HEK293 (cell line): ENCODE measurements around the gene LRFN4.

Source experiments
- CTCF ChIA-PET: fragments of 350-600 bp; formaldehyde crosslinking; extraction: SDS; loops from one replicate; lab custom pipeline; 2021; ENCODE audit warnings: antibody characterized with exemption; lab: Yijun Ruan, JAX
- POLR2A ChIA-PET: fragments of 300-600 bp; formaldehyde crosslinking; extraction: SDS; loops from one replicate; lab custom pipeline; 2020; ENCODE audit warnings: antibody characterized with exemption, inconsistent platforms; lab: Yijun Ruan, JAX
- H3K27ac ChIP-seq: fragments of 200-500 bp; sonication (Bioruptor generic); 2 replicates; pipeline ENCODE4 v1.5.1; 2014; ENCODE audit warnings: low read depth, low read length, control low read depth, inconsistent platforms; ENCODE audit errors: extremely low read depth
- H3K36me3 ChIP-seq, 2 experiments: fragments of 200-500 bp in 1 of 2; sonication (Bioruptor generic) in 1 of 2; 1 replicate in 1 of 2; 2 replicates in 1 of 2; pipeline ENCODE4 v1.5.1; 2014 to 2017; ENCODE audit warnings: inconsistent platforms in 2 of 2, low read length in 2 of 2; ENCODE audit not compliant: control insufficient read depth in 2 of 2, insufficient read depth in 1 of 2
- H3K4me1 ChIP-seq: fragments of 200-500 bp; sonication (Bioruptor generic); 2 replicates; pipeline ENCODE4 v1.5.1; 2014; ENCODE audit warnings: mild to moderate bottlenecking, low read length, inconsistent platforms; ENCODE audit not compliant: control insufficient read depth, insufficient read depth
- H3K4me3 ChIP-seq: 2 replicates; pipeline ENCODE4 v1.5.1; 2011; ENCODE audit warnings: low read depth, mild to moderate bottlenecking, control low read depth, low read length, moderate library complexity
- H3K9me3 ChIP-seq: fragments of 200-500 bp; sonication (Bioruptor generic); 2 replicates; pipeline ENCODE4 v1.5.1; 2014; ENCODE audit warnings: low read depth, low read length, inconsistent platforms; ENCODE audit not compliant: control insufficient read depth, insufficient read depth
- CTCF ChIP-seq: fragments of 450-650 bp; formaldehyde crosslinking; IDR thresholded peaks from 2 replicates; pipeline ENCODE4 v1.5.1; 2016; ENCODE audit warnings: missing biosample characterization, missing genetic modification characterization
- INSM2 ChIP-seq: fragments of 450-650 bp; formaldehyde crosslinking; IDR thresholded peaks from 2 replicates; pipeline ENCODE4 v1.5.1; 2016; ENCODE audit warnings: missing biosample characterization, missing genetic modification characterization
- MZF1 ChIP-seq: fragments of 450-650 bp; formaldehyde crosslinking; IDR thresholded peaks from 2 replicates; pipeline ENCODE4 v1.5.1; 2017; ENCODE audit warnings: missing biosample characterization, missing genetic modification characterization, borderline replicate concordance
- PRDM1 ChIP-seq: fragments of 450-650 bp; formaldehyde crosslinking; IDR thresholded peaks from 2 replicates; pipeline ENCODE4; 2016; ENCODE audit warnings: missing biosample characterization, missing genetic modification characterization
- ZNF112 ChIP-seq: fragments of 450-650 bp; formaldehyde crosslinking; IDR thresholded peaks from 2 replicates; pipeline ENCODE4 v1.5.0; 2017; ENCODE audit warnings: missing biosample characterization, missing genetic modification characterization
- ZNF157 ChIP-seq: fragments of 450-650 bp; formaldehyde crosslinking; IDR thresholded peaks from 2 replicates; pipeline ENCODE4 v1.5.1; 2016; ENCODE audit warnings: missing biosample characterization, missing genetic modification characterization
- ZNF292 ChIP-seq: fragments of 450-650 bp; formaldehyde crosslinking; IDR thresholded peaks from 2 replicates; pipeline ENCODE4 v1.5.1; 2016; ENCODE audit warnings: low read depth, missing biosample characterization, missing genetic modification characterization, borderline replicate concordance
- ZNF707 ChIP-seq: fragments of 450-650 bp; formaldehyde crosslinking; IDR thresholded peaks from 2 replicates; pipeline ENCODE4 v1.5.1; 2016; ENCODE audit warnings: missing biosample characterization, missing genetic modification characterization
- ZNF843 ChIP-seq: fragments of 450-650 bp; formaldehyde crosslinking; IDR thresholded peaks from 2 replicates; pipeline ENCODE4 v1.5.1; 2016; ENCODE audit warnings: missing biosample characterization, missing genetic modification characterization
- TF ChIP-seq, protein P1 (sequence below): fragments of 450-650 bp; formaldehyde crosslinking; IDR thresholded peaks from 2 replicates; pipeline ENCODE4 v1.5.1; 2016; ENCODE audit warnings: missing biosample characterization, missing genetic modification characterization, borderline replicate concordance

The LRFN4 gene

GRCh38 chr11:66851698-66852465 lies 5.0 kb upstream of the LRFN4 start:
- H3K4me3 ChIP-seq = no peak overlapping the region
- TF ChIP-seq PRDM1 (tag by site-specific recombination) = no peak
- no peak for TF ChIP-seq ZNF843 (tag by site-specific recombination)
- TF ChIP-seq ZNF112 (tag by site-specific recombination) = no peak
- TF ChIP-seq, protein P1, sequence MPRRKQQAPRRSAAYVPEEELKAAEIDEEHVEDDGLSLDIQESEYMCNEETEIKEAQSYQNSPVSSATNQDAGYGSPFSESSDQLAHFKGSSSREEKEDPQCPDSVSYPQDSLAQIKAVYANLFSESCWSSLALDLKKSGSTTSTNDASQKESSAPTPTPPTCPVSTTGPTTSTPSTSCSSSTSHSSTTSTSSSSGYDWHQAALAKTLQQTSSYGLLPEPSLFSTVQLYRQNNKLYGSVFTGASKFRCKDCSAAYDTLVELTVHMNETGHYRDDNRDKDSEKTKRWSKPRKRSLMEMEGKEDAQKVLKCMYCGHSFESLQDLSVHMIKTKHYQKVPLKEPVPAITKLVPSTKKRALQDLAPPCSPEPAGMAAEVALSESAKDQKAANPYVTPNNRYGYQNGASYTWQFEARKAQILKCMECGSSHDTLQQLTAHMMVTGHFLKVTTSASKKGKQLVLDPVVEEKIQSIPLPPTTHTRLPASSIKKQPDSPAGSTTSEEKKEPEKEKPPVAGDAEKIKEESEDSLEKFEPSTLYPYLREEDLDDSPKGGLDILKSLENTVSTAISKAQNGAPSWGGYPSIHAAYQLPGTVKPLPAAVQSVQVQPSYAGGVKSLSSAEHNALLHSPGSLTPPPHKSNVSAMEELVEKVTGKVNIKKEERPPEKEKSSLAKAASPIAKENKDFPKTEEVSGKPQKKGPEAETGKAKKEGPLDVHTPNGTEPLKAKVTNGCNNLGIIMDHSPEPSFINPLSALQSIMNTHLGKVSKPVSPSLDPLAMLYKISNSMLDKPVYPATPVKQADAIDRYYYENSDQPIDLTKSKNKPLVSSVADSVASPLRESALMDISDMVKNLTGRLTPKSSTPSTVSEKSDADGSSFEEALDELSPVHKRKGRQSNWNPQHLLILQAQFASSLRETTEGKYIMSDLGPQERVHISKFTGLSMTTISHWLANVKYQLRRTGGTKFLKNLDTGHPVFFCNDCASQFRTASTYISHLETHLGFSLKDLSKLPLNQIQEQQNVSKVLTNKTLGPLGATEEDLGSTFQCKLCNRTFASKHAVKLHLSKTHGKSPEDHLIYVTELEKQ (tag by site-specific recombination) = no peak
- TF ChIP-seq INSM2 (tag by site-specific recombination) = no peak
- TF ChIP-seq MZF1 (tag by site-specific recombination) = no peak
- TF ChIP-seq ZNF157 (tag by site-specific recombination) = no peak
- TF ChIP-seq CTCF (tag by site-specific recombination) = 0 out of 2 replicates have a peak, but pooled peaks have one; percentile 8
- TF ChIP-seq, all 188 proteins: peak for 1
- Histone ChIP-seq H3K27ac (no peak overlapping the region), H3K36me3 (peaks cover 0 to 36% of the 10 kb centered on the region in 2 experiments; a peak in 1 of 3 replicates), H3K9me3 (no peaks in the 10 kb centered on the region), H3K4me1 (no peaks in the 10 kb centered on the region)
- POLR2A ChIA-PET = interaction anchor here (1.1 kb wide), 1 partner anchor 8 kb away, joined by 4 read pairs; the partner anchor contains the start of gene RCE1
- CTCF ChIA-PET = interaction anchor here (1.2 kb wide), 1 partner anchor 124 kb away, joined by 3 read pairs; no protein-coding TSS in a partner anchor

DNA sequence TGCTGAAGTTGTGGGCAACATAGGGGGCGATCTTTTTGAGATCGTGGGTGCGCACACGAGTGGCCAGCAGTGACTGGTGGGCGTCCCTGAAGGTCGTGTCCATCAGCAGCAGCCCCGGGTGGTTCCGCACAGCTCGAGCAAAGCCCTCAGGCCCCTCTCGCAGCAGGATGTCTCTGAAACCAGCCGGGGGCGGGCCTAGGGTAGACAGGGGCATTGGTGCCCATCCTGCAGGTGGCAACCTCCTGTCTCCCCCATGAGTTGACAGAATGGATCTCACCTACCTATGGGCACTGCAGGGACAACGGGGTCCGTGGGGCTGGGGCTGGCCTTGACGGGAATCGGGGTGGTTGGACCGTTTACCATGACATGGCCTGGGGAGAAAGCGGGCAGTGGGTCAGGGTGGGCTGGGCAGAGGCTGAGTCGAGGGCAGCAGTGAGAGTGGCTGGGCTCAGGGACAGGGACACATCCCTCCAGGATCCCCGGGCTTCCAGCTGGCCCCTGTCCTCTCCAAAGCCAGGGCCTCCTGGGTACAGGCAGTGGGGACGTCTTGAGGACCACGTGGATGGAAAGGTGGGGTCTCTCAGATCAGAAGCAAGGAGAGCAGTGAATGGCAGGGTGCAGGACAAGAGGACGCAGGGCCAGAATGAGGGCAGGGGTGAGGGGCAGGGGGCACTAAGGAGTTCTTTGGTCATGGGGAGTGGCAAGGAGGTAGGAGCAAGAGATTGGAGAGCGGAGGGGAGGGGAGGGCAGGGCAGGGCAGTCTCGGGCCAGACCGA lies 4.2 kb upstream of the LRFN4 start:
- H3K9me3 ChIP-seq = no peaks in the 10 kb centered on the region
- TF ChIP-seq ZNF292 (tag by site-specific recombination) (no peak), CTCF (tag by site-specific recombination) (0 out of 2 replicates have a peak, but pooled peaks have one; percentile 4), ZNF707 (tag by site-specific recombination) (no peak)
- POLR2A ChIA-PET = interaction anchor here (1.1 kb wide), 1 partner anchor 9 kb away, joined by 4 read pairs; the partner anchor contains the start of gene RCE1
- CTCF ChIA-PET = interaction anchor here (1.2 kb wide), 1 partner anchor 123 kb away, joined by 3 read pairs; no protein-coding TSS in a partner anchor
- H3K36me3 ChIP-seq = peaks cover 0 to 30% of the 10 kb centered on the region in 2 experiments; a peak in 1 of 3 replicates
- no peak overlapping the region for H3K4me3 ChIP-seq
- H3K4me1 ChIP-seq = no peaks in the 10 kb centered on the region
- no peak overlapping the region for H3K27ac ChIP-seq
